Adrenal gland (tissue), 5 donors: ENCODE measurements around the gene CXXC1.

Experiments used
- POLR2A ChIP-seq, 2 donors: fragments of 450-650 bp; IDR thresholded peaks; one replicate each; pipeline ENCODE4 v1.6.1; 2017; ENCODE audit warnings: antibody characterized with exemption in 2 of 2, mild to moderate bottlenecking in 2 of 2, moderate library complexity in 1 of 2
- TF ChIP-seq, protein P1 (sequence below), 6 experiments: fragments of 450-650 bp in 4 of 6; fragments of 200-600 bp in 2 of 6; sonication (generic) in 1 of 6; IDR thresholded peaks; 1 replicate in 5 of 6; 2 replicates in 1 of 6; pipeline versions ENCODE4 v1.5.1 to v1.8.0; 2016 to 2021; ENCODE audit warnings: antibody characterized with exemption in 6 of 6, mild to moderate bottlenecking in 2 of 6, moderate library complexity in 1 of 6
- donor health status: DM: no; HTN: no; CAD: no.

DNA sequence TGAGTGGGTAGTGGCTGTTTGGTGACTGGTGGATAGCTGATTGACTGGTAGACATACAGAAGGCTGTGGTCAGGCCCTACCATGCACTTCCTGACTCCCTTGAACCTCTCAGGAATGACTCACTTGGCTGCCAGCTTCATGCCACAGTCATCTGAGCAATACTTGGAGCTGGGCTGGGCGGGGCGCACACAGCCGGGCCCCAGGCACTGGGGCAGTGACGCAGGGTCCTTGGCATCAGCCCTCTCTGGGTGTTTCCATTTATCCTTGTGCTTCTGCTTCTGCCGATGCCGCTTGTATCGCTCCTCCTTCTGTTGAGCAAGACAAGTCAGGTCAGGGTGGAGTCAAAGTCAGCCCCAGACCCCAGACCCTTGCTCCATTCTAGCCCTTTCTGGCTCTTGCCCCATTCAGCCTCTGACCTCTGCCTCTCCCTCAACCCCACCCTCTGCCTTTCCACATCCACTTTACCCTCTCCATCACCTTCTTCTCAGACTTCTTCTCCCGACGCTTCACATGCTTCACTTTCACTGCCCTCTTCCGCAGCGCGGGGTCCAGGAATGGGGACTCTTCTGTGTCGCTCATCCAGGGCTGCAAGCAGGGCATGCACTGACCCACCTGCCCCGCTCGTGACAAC is 3.1 kb downstream of the CXXC1 start:
- TF ChIP-seq POLR2A (IDR thresholded peaks at IDR 0.05): no peak
- TF ChIP-seq, protein P1, sequence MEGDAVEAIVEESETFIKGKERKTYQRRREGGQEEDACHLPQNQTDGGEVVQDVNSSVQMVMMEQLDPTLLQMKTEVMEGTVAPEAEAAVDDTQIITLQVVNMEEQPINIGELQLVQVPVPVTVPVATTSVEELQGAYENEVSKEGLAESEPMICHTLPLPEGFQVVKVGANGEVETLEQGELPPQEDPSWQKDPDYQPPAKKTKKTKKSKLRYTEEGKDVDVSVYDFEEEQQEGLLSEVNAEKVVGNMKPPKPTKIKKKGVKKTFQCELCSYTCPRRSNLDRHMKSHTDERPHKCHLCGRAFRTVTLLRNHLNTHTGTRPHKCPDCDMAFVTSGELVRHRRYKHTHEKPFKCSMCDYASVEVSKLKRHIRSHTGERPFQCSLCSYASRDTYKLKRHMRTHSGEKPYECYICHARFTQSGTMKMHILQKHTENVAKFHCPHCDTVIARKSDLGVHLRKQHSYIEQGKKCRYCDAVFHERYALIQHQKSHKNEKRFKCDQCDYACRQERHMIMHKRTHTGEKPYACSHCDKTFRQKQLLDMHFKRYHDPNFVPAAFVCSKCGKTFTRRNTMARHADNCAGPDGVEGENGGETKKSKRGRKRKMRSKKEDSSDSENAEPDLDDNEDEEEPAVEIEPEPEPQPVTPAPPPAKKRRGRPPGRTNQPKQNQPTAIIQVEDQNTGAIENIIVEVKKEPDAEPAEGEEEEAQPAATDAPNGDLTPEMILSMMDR (IDR thresholded peaks at IDR 0.05): no peak
